HG03175 (cell line): ENCODE results near the gene PPIL3.

Source experiments
- ATAC-seq: cut with Tn5 transposase; IDR thresholded peaks from one replicate; pipeline ENCODE4 v1.9.1; 2021; ENCODE audit warnings: mild to moderate bottlenecking, moderate library complexity; ENCODE audit not compliant: unreplicated experiment

PPIL3 gene

DNA sequence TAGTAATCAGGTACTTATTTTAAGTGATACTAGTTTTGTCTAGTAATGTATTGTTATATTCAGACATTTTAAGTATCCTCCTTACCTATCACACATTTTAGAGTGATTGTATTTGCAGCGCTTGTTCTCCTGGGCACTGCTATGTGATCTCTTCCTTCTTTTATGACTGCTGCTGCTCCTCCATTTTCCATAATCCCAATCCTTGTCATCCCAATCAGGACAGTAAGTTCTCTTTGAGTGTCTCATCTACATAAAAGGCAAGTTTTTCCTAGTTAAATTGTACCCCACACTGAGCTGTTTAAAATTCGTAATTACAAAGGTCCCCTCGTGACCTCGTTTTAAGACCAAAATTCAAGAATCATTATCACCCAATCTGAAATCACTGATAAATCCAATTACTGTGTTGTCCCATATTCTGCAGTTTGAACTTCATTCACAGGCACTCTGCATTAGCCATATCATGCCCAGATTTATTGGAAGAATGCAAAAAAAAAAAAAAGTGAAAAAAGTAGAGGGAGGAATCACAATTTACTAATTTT, 27.2 kb downstream of the PPIL3 start:
- no peak for ATAC-seq

DNA sequence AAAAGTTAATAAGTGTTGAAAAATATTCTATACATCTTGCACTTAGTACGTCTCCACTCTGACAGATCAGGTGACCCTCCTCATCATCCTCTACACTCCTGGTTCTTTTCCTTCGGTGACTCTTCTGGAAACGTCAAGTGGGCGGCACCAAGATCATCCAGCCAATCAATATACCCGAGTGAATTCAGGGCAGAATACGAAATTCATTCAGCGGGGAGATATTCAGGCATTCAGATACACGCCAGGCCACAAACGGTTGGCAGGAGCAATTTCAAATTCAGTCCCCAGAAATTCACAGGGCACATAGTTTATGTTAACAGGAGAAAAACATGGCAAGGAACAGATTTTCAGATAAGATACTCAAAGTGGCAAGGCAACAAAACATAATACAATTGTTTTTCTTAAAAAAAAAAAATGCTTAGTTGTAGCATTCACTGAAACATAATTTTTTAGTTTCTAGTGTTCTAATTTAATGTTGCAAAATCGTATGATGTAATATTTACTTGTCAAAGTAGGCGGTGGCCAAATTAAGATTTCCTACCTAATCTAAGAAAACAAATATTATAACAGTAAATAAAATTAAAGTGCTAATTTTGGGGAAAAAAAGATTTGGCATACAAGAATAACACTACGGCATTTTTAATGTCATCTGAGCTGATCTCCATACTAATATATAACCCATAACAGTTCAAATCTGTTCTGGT, 28.6 kb downstream of the PPIL3 start:
- ATAC-seq, result no peak

GRCh38 chr2:200856806-200857205, 32.1 kb downstream of the PPIL3 start:
- no peak for ATAC-seq

- ATAC-seq, result no peak
These were observed 36.3 kb downstream of the PPIL3 start for GRCh38 chr2:200852605-200853004.

GRCh38 chr2:200851398-200852248, 37.3 kb downstream of the PPIL3 start:
- no peak for ATAC-seq

DNA sequence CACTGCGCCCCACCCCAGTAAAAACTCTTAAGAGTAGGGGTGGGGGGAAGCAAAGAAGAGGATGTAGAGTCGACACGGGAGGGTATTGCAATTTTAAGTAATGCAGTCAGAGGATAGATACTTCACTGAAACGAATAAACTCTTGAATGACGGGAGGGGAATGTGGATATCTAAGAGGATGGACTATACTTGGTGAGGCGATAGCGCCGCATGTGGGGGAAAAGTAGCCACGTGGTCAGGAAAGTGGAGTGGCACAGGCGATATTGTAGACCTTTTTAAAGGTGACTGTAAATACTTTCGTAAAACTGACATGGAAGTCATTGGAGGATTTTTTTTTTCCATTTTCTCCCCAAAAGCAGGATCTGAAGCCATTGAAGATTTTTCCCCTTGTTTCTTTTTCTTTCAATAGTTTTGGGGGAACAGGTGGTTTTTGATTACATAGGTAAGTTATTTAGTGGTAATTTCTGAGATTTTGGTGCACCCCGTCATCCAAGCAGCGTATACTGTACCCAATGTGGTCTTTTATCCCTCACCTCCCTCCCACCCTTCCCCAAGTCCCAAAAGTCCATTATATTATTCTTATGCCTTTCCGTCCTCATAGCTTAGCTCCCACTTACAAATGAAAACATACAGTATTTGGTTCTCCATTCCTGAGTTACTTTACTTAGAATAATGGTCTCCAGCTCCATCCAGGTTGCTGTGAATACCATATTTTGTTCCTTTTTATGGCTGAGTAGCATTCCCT, 38.2 kb downstream of the PPIL3 start:
- no peak for ATAC-seq

GRCh38 chr2:200847939-200848338, 40.9 kb downstream of the PPIL3 start:
- ATAC-seq, result no peak

DNA sequence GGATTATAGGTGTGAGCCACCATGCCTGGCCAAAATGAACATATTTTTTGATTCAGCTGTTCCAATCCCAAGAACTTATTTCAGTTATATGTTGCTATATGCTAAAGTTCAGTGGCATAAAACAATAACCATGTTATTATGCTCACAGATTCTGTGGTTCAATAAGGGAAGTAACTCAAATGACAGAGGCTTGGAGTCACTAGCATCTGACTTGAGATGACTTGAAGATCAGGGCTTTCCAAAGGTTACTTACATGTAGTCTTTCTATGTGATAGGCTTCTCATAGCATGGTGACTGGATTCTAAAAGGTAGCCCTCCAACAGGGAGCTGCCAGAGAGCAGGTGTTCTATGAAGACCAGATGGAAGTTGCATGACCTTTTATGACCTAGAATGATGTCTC, 41.6 kb downstream of the PPIL3 start:
- ATAC-seq, result no peak

DNA sequence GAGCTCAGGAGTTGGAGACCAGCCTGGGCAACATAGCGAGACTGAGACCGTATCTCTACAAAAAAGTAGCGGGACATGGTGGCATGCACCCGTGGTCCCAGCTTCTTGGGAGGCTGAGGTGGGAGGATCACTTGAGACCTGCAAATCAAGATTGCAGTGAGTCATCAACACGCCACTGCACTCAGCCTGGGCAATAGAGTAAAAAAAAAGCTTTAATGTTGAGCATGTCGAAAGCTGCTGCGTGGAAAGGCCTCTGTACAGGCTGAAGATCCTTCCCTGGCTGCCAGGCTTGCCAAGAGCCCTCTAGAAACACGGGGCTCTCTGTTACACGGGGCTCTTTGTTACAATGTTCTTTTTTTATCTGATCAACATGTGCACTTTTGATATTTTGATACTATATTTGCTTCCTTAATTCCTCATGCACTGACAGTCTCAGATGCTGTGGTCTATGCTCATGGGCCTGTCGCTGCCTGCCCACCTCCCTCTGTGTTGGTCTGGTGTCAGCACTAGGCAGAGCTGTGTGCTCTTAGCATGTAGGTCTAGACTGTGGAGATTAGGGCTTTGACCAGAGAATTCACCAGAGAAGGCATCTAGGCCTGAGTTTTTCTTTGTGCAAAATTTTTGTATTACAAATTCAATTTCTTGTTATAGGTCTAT, 43.1 kb downstream of the PPIL3 start:
- ATAC-seq, result no peak

DNA sequence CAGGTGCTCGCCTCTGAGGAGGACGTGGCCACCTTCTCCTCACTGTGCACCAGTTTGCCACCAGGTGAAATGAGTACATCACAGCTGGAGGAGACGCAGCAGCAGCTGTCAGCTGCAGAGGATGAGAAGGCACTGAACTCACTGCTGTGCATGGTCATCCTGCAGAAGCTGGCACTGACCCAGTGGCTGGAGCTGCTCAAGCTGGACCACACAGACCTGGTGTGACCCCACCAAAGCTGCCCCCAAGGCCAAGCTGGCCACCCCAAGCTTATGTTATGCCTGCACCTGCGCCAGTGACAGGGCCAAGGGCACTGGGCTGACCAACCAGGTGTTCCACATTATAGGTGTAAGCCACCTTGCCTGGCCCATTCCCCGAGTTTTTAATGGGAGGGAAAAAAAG, 43.7 kb downstream of the PPIL3 start:
- no peak for ATAC-seq

GRCh38 chr2:200843993-200844948, 44.6 kb downstream of the PPIL3 start:
- no peak for ATAC-seq

DNA sequence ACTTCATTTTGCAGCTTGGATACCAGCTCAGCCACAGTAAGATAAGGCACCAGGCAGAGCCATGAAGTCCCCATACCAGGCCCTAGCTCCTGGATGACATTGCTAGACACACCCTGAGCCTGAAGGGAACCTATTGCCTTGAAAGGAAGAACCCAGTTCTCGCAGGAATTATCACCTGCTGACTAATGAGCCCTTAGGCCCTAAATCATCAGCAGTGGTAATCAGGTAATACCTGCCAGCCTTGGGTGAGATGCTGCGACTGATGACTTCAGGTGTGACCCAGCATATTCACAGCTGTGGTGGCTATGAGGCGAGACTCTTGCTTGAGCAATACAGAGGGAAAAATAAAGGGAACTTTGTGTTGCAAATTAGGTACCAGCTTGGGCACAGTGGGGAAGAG, 49.4 kb downstream of the PPIL3 start:
- no peak for ATAC-seq

GRCh38 chr2:200834701-200835100, 54.2 kb downstream of the PPIL3 start:
- no peak for ATAC-seq

- no peak for ATAC-seq
These were observed 59.6 kb downstream of the PPIL3 start for GRCh38 chr2:200829258-200829655.

GRCh38 chr2:200828572-200829257, 60.2 kb downstream of the PPIL3 start:
- no peak for ATAC-seq

DNA sequence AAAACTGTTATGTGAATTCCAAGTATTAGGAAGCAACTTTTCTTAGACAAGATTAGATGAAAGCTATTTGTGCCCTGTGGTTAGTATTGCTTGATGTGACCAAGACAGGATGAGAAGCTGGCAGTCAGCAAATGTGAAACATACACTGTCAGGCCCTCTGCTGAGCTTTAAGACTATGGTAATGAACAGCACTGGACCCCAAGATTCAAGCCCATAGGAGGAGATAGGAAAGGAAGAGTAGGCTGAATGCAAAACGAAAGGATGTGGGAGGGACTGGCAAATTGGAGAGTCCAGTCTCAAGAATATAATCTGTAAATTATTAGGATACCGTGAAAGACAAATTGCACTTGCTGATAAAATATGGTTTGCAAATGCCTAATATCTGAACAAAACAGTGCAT, 60.8 kb downstream of the PPIL3 start:
- ATAC-seq, result no peak

- ATAC-seq, result no peak
These were observed 67.1 kb downstream of the PPIL3 start for GRCh38 chr2:200821686-200822245.
